Activated T-cell treated with anti-CD3 and anti-CD28 coated beads for 24 hours (primary cell): ENCODE data around the gene SIAH2.

Experiments
- DNase-seq: peaks from one replicate; pipeline ENCODE4 v3.0.0-alpha.2; 2020; ENCODE audit warnings: low read depth

Gene SIAH2

GRCh38 chr3:150747886-150748683 is 14.9 kb downstream of the SIAH2 start:
- DNase-seq = no peak

GRCh38 chr3:150746791-150747590 is 16.0 kb downstream of the SIAH2 start:
- no peak for DNase-seq

GRCh38 chr3:150745832-150746231 is 17.1 kb downstream of the SIAH2 start:
- DNase-seq = no peak

- DNase-seq = no peak
These were observed 18.1 kb downstream of the SIAH2 start for GRCh38 chr3:150744919-150745211.

- no peak for DNase-seq
These were observed 18.7 kb downstream of the SIAH2 start for GRCh38 chr3:150744041-150744918.

GRCh38 chr3:150743508-150743907 is 19.5 kb downstream of the SIAH2 start:
- DNase-seq = no peak

- no peak for DNase-seq
These were observed 20.3 kb downstream of the SIAH2 start for GRCh38 chr3:150742679-150743078.

GRCh38 chr3:150742141-150742523 is 20.8 kb downstream of the SIAH2 start:
- no peak for DNase-seq

GRCh38 chr3:150741497-150742140 is 21.4 kb downstream of the SIAH2 start:
- DNase-seq = no peak

- DNase-seq = no peak
These were observed 22.1 kb downstream of the SIAH2 start for GRCh38 chr3:150740733-150741496.

GRCh38 chr3:150739877-150740645 is 22.9 kb downstream of the SIAH2 start:
- DNase-seq = no peak

GRCh38 chr3:150739200-150739863 is 23.6 kb downstream of the SIAH2 start:
- no peak for DNase-seq

GRCh38 chr3:150738688-150739087 is 24.3 kb downstream of the SIAH2 start:
- no peak for DNase-seq

- peak; percentile 45 for DNase-seq
These were observed 24.9 kb downstream of the SIAH2 start for GRCh38 chr3:150737874-150738679.

- no peak for DNase-seq
These were observed 25.8 kb downstream of the SIAH2 start for GRCh38 chr3:150736903-150737832.

- no peak for DNase-seq
These were observed 26.7 kb downstream of the SIAH2 start for GRCh38 chr3:150736316-150736719.

- no peak for DNase-seq
These were observed 28.2 kb downstream of the SIAH2 start for GRCh38 chr3:150734795-150735119.
